Measurements from ENCODE around the gene MAJIN. TPM values are rescaled to one million over a fixed set of nuclear protein-coding genes. Genes with fewer than 3 reads are reported as not detected.

The MAJIN gene
- polyA plus RNA-seq, 3 donors = not detected

DNA sequence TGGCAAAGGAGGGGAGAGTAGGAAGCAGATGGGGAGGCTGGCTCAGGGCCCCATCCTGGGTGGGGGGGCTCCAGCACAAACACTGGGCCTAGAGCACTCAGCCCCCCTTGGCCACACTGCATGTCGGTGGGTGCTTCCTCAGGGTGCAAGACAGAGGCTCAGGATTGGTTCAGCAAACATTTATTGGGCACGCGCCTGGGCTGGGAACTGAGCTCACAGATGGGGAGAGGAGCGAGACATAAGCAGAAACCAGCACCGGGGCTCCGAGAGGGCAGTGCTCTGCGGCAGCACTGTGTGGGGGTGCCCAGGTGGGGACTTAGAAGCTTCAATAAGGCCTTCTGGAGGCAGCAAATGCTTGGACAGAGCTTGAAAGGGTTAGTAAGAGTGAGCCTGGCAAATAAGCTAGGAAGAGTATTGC lies 81.4 kb downstream of the MAJIN start:
- Histone ChIP-seq H3K9me3 (replicated peaks in 1 of 2; ENCODE audit: control insufficient read depth in 1 of 2, insufficient read depth in 1 of 2, low read length in 2 of 2) (no peaks in the 10 kb centered on the region), H3K4me1 (ENCODE audit: control insufficient read depth in 1 of 2, insufficient read depth in 2 of 2, low read length in 2 of 2) (peaks cover 40 to 45% of the 10 kb centered on the region in 2 donors), H3K36me3 (replicated peaks in 1 of 2; ENCODE audit: control insufficient read depth in 1 of 2, insufficient read depth in 2 of 2, low read length in 2 of 2) (peaks cover 7 to 9% of the 10 kb centered on the region in 2 donors), H2AFZ (ENCODE audit: insufficient read depth, low read depth, low read length, poor library complexity, severe bottlenecking) (no peak overlapping the region), H3K27me3 (ENCODE audit: control insufficient read depth in 2 of 2, insufficient read depth in 2 of 2, low read length in 2 of 2) (no peaks in the 10 kb centered on the region), H3K4me2 (replicated peaks; ENCODE audit: extremely low read depth, low read length, poor library complexity, severe bottlenecking) (no peak overlapping the region), H3K27ac (ENCODE audit: low read depth in 1 of 2, low read length in 2 of 2) (no peak overlapping the region), H4K20me1 (ENCODE audit: insufficient read depth, low read length) (peaks cover 6% of the 10 kb centered on the region), H3K9ac (ENCODE audit: insufficient read depth, low read length, poor library complexity, severe bottlenecking) (no peak overlapping the region), H3K4me3 (replicated peaks in 1 of 3; ENCODE audit: low read depth in 2 of 3, low read length in 3 of 3) (no peak overlapping the region), H3K79me2 (ENCODE audit: insufficient read depth, low read length) (no peaks in the 10 kb centered on the region)
- TF ChIP-seq, protein P1, sequence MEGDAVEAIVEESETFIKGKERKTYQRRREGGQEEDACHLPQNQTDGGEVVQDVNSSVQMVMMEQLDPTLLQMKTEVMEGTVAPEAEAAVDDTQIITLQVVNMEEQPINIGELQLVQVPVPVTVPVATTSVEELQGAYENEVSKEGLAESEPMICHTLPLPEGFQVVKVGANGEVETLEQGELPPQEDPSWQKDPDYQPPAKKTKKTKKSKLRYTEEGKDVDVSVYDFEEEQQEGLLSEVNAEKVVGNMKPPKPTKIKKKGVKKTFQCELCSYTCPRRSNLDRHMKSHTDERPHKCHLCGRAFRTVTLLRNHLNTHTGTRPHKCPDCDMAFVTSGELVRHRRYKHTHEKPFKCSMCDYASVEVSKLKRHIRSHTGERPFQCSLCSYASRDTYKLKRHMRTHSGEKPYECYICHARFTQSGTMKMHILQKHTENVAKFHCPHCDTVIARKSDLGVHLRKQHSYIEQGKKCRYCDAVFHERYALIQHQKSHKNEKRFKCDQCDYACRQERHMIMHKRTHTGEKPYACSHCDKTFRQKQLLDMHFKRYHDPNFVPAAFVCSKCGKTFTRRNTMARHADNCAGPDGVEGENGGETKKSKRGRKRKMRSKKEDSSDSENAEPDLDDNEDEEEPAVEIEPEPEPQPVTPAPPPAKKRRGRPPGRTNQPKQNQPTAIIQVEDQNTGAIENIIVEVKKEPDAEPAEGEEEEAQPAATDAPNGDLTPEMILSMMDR (IDR thresholded peaks at IDR 0.05) = no peak
- Mint-ChIP-seq H3K27ac (peak overlapping the region in 1 of 7 donors; percentile 40), H3K27me3 (ENCODE audit: low read depth in 3 of 3) (peaks cover 4 to 7% (median 5%) of the 10 kb centered on the region in 3 donors), H3K9me3 (no peaks in the 10 kb centered on the region), H3K4me3 (peak overlapping the region in 1 of 2 donors; percentile 37), H3K36me3 (peaks cover 4 to 5% of the 10 kb centered on the region in 2 donors), H3K4me1 (peaks cover 33% of the 10 kb centered on the region)
- WGBS (ENCODE audit: insufficient coverage) = 98% methylated on average over 4 of the region's 7 CpGs
- DNase-seq = no peak
- intact Hi-C loops (cut with micrococcal nuclease) = no loop called here

DNA sequence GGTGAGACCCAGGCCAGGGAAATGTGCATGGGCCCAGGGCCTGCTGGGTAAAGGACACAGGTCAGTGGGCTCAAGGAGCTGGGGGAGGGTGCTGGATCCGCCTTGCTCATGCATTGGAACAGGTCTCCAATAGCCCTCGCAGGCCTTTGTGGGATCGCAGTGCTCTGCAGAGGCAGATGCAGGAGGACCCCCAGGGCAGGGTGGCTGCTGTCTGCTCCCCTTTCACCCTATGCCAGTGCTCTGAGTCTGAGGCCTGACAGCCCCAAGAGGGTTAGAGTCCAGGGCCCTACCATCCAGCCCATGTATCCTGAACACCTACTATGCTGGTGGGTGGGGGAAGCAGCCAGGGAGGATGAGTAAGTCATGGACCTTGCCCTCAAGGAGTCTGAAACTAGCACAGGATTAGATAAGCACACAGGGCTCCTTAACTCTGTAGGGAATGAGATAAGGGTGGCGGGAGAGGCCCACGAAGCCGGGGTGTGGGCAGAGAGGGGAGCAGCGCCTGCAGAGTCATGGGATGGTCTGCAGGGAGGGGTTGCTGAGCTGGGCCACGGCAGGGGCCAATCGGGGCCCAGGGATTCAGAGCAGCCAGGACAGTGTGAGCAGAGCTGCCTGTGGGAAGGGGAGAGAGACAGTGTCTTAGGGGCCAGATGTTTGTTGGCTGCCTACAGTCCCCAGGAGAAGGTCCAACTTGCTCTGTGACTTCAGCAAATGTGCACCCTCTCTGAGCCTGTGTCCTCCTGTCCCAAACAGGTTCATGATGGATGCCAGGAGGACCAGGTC lies 83.0 kb downstream of the MAJIN start:
- 66% methylated on average over 6 of the region's 9 CpGs for WGBS (ENCODE audit: insufficient coverage)
- Histone ChIP-seq H3K27ac (ENCODE audit: low read depth in 1 of 2, low read length in 2 of 2) (no peak overlapping the region), H3K4me1 (ENCODE audit: control insufficient read depth in 1 of 2, insufficient read depth in 2 of 2, low read length in 2 of 2) (peaks cover 47 to 54% of the 10 kb centered on the region in 2 donors), H3K36me3 (replicated peaks in 1 of 2; ENCODE audit: control insufficient read depth in 1 of 2, insufficient read depth in 2 of 2, low read length in 2 of 2) (no peaks in the 10 kb centered on the region), H3K9me3 (replicated peaks in 1 of 2; ENCODE audit: control insufficient read depth in 1 of 2, insufficient read depth in 1 of 2, low read length in 2 of 2) (no peaks in the 10 kb centered on the region), H3K4me3 (replicated peaks in 1 of 3; ENCODE audit: low read depth in 2 of 3, low read length in 3 of 3) (no peak overlapping the region), H3K9ac (ENCODE audit: insufficient read depth, low read length, poor library complexity, severe bottlenecking) (no peak overlapping the region), H3K27me3 (ENCODE audit: control insufficient read depth in 2 of 2, insufficient read depth in 2 of 2, low read length in 2 of 2) (no peaks in the 10 kb centered on the region), H4K20me1 (ENCODE audit: insufficient read depth, low read length) (no peaks in the 10 kb centered on the region), H3K4me2 (replicated peaks; ENCODE audit: extremely low read depth, low read length, poor library complexity, severe bottlenecking) (peak overlapping the region; percentile 70), H2AFZ (ENCODE audit: insufficient read depth, low read depth, low read length, poor library complexity, severe bottlenecking) (no peak overlapping the region), H3K79me2 (ENCODE audit: insufficient read depth, low read length) (no peaks in the 10 kb centered on the region)
- Mint-ChIP-seq H3K4me3 (no peak overlapping the region), H3K9me3 (no peaks in the 10 kb centered on the region), H3K4me1 (peaks cover 44% of the 10 kb centered on the region), H3K27me3 (ENCODE audit: low read depth in 3 of 3) (peaks cover 4 to 12% (median 12%) of the 10 kb centered on the region in 3 donors), H3K27ac (peak overlapping the region in 1 of 7 donors; percentile 45), H3K36me3 (peaks cover 0 to 3% of the 10 kb centered on the region in 2 donors)
- no peak for DNase-seq
- intact Hi-C loops (cut with micrococcal nuclease) = loop anchor here in 1 of 2 donors (2.0 kb wide), 1 partner anchor 34 kb away; no protein-coding TSS in a partner anchor
- TF ChIP-seq, protein P1 (IDR thresholded peaks at IDR 0.05) = no peak
